PC-3 (cell line): Measurements from ENCODE around the gene FBXL19. TPM values are rescaled to one million over a fixed set of nuclear protein-coding genes. Genes with fewer than 3 reads are reported as not detected.

ENCODE experiments used
- ATAC-seq: fragments of 200-7000 bp; cut with Tn5 transposase; 2 replicates; pipeline ENCODE4 v1.9.1; 2020; ENCODE audit warnings: mild to moderate bottlenecking, moderate library complexity
- BruUV-seq: library from RNA; stranded (reverse); fragments of 400-500 nt; replicated peaks from 2 replicates; lab custom pipeline; 2021; lab: Mats Ljungman, UMichigan
- CTCF ChIA-PET: fragments of 300-600 bp; sonication (Branson Sonifier 250); formaldehyde crosslinking; loops from one replicate; lab custom pipeline; 2022; ENCODE audit warnings: antibody characterized with exemption; lab: Charles Lee
- POLR2A ChIA-PET: fragments of 300-600 bp; sonication (Branson Sonifier 250); formaldehyde crosslinking; loops from one replicate; lab custom pipeline; 2022; ENCODE audit warnings: antibody characterized with exemption; ENCODE audit not compliant: unreplicated experiment; lab: Charles Lee
- DNase-seq: peaks from one replicate; pipeline ENCODE4 v3.0.0-alpha.2; 2015
- H2AFZ ChIP-seq: fragments of 300-600 bp; sonication (generic); 2 replicates; pipeline ENCODE4 v1.6.0; 2016; ENCODE audit warnings: antibody characterized with exemption, low read length
- H3F3A ChIP-seq: fragments of 300-600 bp; sonication (generic); one replicate; pipeline ENCODE4 v1.6.0; 2017; ENCODE audit warnings: antibody characterized with exemption, low read length, control low read depth, mild to moderate bottlenecking; ENCODE audit not compliant: unreplicated experiment
- H3K27ac ChIP-seq: fragments of 300-600 bp; sonication (generic); 2 replicates; pipeline ENCODE4 v1.5.1; 2016; ENCODE audit warnings: mild to moderate bottlenecking, low read length
- H3K27me3 ChIP-seq: fragments of 300-600 bp; sonication (generic); 2 replicates; pipeline ENCODE4 v1.6.1; 2016; ENCODE audit warnings: low read length, mixed read lengths
- H3K36me3 ChIP-seq: fragments of 300-600 bp; sonication (generic); 2 replicates; pipeline ENCODE4 v1.6.1; 2016; ENCODE audit warnings: low read depth, mixed run types, low read length, mixed read lengths
- H3K4me1 ChIP-seq: fragments of 300-600 bp; sonication (generic); 2 replicates; pipeline ENCODE4 v1.5.1; 2016; ENCODE audit warnings: low read length; ENCODE audit not compliant: insufficient read depth
- H3K4me2 ChIP-seq: fragments of 300-600 bp; sonication (generic); 2 replicates; pipeline ENCODE4 v1.6.0; 2016; ENCODE audit warnings: low read length
- H3K4me3 ChIP-seq: fragments of 300-600 bp; sonication (generic); 2 replicates; pipeline ENCODE4 v1.5.1; 2016; ENCODE audit warnings: mild to moderate bottlenecking, low read length, mixed read lengths
- H3K79me2 ChIP-seq: fragments of 300-600 bp; sonication (generic); 2 replicates; pipeline ENCODE4 v1.6.1; 2017; ENCODE audit warnings: low read length, mixed read lengths
- H3K9ac ChIP-seq: fragments of 300-600 bp; sonication (generic); 2 replicates; pipeline ENCODE4 v1.6.0; 2016; ENCODE audit warnings: mild to moderate bottlenecking, low read length
- H3K9me2 ChIP-seq: fragments of 300-600 bp; sonication (generic); replicated peaks from 2 replicates; pipeline ENCODE4 v1.6.1; 2016; ENCODE audit warnings: mixed run types, low read length, mixed read lengths
- H3K9me3 ChIP-seq: fragments of 300-600 bp; sonication (generic); 2 replicates; pipeline ENCODE4 v1.6.1; 2016; ENCODE audit warnings: low read length, mixed read lengths
- H4K20me1 ChIP-seq: fragments of 300-600 bp; sonication (generic); 2 replicates; pipeline ENCODE4 v1.6.1; 2016; ENCODE audit warnings: low read length, mixed read lengths
- CTCF ChIP-seq: fragments of 300-600 bp; sonication (generic); conservative IDR thresholded peaks from 2 replicates; pipeline ENCODE4 v1.5.1; 2017; ENCODE audit warnings: antibody characterized with exemption, low read depth, mild to moderate bottlenecking, low read length
- EZH2 ChIP-seq: fragments of 300-600 bp; sonication (generic); IDR thresholded peaks from one replicate; pipeline ENCODE4 v1.6.1; 2017; ENCODE audit warnings: antibody characterized with exemption, mild to moderate bottlenecking, low read length; ENCODE audit not compliant: unreplicated experiment
- EZH2phosphoT487 ChIP-seq: fragments of 300-600 bp; sonication (generic); IDR thresholded peaks from 2 replicates; pipeline ENCODE4 v1.6.1; 2018; ENCODE audit warnings: mild to moderate bottlenecking, antibody characterized with exemption, low read length, borderline replicate concordance
- intact Hi-C: fragments of 100-400 bp; cut with micrococcal nuclease; formaldehyde crosslinking; loops from 2 replicates; pipeline ENCODE4 v1.9.0; 2023
- total RNA-seq: library from RNA; depleted of rRNA; stranded (reverse); fragments of >200 nt; gene quantifications from 2 replicates; pipeline ENCODE4 v1.2.3, GENCODE V29; 2014

Gene FBXL19
- total RNA-seq, 1 experiment from 2014 or later: 36.2 TPM

GRCh38 chr16:30910427-30911029 lies 12.8 kb upstream of the FBXL19 start:
- Histone ChIP-seq H3F3A (no peaks in the 10 kb centered on the region), H3K79me2 (no peaks in the 10 kb centered on the region), H2AFZ (no peak overlapping the region), H3K27ac (no peak overlapping the region), H3K27me3 (no peaks in the 10 kb centered on the region), H3K4me1 (no peaks in the 10 kb centered on the region), H3K4me2 (no peak overlapping the region), H4K20me1 (no peaks in the 10 kb centered on the region), H3K9me2 (no peaks in the 10 kb centered on the region), H3K9ac (no peak overlapping the region), H3K4me3 (no peak overlapping the region), H3K9me3 (no peaks in the 10 kb centered on the region), H3K36me3 (no peaks in the 10 kb centered on the region)
- intact Hi-C loops: no loop called here
- no peak for TF ChIP-seq CTCF
- TF ChIP-seq EZH2: no peak
- TF ChIP-seq EZH2phosphoT487: no peak
- no peak for ATAC-seq
- DNase-seq: no peak
- BruUV-seq: no TSS peak
- CTCF ChIA-PET: no interaction called here
- POLR2A ChIA-PET: no interaction called here

GRCh38 chr16:30912794-30913412 lies 10.5 kb upstream of the FBXL19 start:
- Histone ChIP-seq H3F3A (no peaks in the 10 kb centered on the region), H3K9me3 (no peaks in the 10 kb centered on the region), H3K9ac (no peak overlapping the region), H3K27me3 (no peaks in the 10 kb centered on the region), H3K9me2 (no peaks in the 10 kb centered on the region), H3K4me2 (no peak overlapping the region), H3K4me3 (no peak overlapping the region), H3K4me1 (no peaks in the 10 kb centered on the region), H3K27ac (no peak overlapping the region), H4K20me1 (no peaks in the 10 kb centered on the region), H2AFZ (no peak overlapping the region), H3K79me2 (no peaks in the 10 kb centered on the region), H3K36me3 (no peaks in the 10 kb centered on the region)
- ATAC-seq: no peak
- no peak for TF ChIP-seq CTCF
- no peak for TF ChIP-seq EZH2phosphoT487
- TF ChIP-seq EZH2: no peak
- intact Hi-C loops: no loop called here
- BruUV-seq: no TSS peak
- CTCF ChIA-PET: no interaction called here
- DNase-seq: no peak
- POLR2A ChIA-PET: no interaction called here

GRCh38 chr16:30914830-30915229 lies 8.5 kb upstream of the FBXL19 start:
- Histone ChIP-seq H3K27ac (no peak overlapping the region), H3K79me2 (no peaks in the 10 kb centered on the region), H3K4me1 (no peaks in the 10 kb centered on the region), H3K27me3 (no peaks in the 10 kb centered on the region), H3K9me2 (no peaks in the 10 kb centered on the region), H3K36me3 (no peaks in the 10 kb centered on the region), H4K20me1 (no peaks in the 10 kb centered on the region), H3K9me3 (no peaks in the 10 kb centered on the region), H3K4me3 (no peak overlapping the region), H3K4me2 (no peak overlapping the region), H3K9ac (no peak overlapping the region), H3F3A (no peaks in the 10 kb centered on the region), H2AFZ (no peak overlapping the region)
- TF ChIP-seq EZH2: no peak
- no peak for TF ChIP-seq CTCF
- no peak for TF ChIP-seq EZH2phosphoT487
- ChIA-PET POLR2A (no interaction called here), CTCF (no interaction called here)
- DNase-seq (no peak), ATAC-seq (no peak)
- intact Hi-C loops: no loop called here
- no TSS peak for BruUV-seq
